Fibroblast of gingiva (primary cell): ENCODE data around the gene BTBD9.
"Not testable (repeated sequence)": the region's sequence is repeated elsewhere in the genome, so short reads cannot be mapped to it uniquely, and the experiment has no call there.

Source experiments
- DNase-seq: peaks from one replicate; pipeline ENCODE4 v3.0.0-alpha.2; 2011; ENCODE audit warnings: low read depth

The BTBD9 gene

GRCh38 chr6:38387461-38387860 is 252.3 kb downstream of the BTBD9 start:
- no peak for DNase-seq

- no peak for DNase-seq
Measured at GRCh38 chr6:38378801-38379200, 260.9 kb downstream of the BTBD9 start.

- DNase-seq: no peak
Measured at GRCh38 chr6:38375937-38376336, 263.8 kb downstream of the BTBD9 start.

GRCh38 chr6:38375341-38375740 is 264.4 kb downstream of the BTBD9 start:
- no peak for DNase-seq

GRCh38 chr6:38371881-38372280 is 267.8 kb downstream of the BTBD9 start:
- DNase-seq: no peak

- DNase-seq: peak; percentile 56
Measured at GRCh38 chr6:38370653-38371601, 268.8 kb downstream of the BTBD9 start.

- no peak for DNase-seq
Measured at GRCh38 chr6:38367231-38367630, 272.5 kb downstream of the BTBD9 start.

- DNase-seq: no peak
Measured at GRCh38 chr6:38366234-38366633, 273.5 kb downstream of the BTBD9 start.

GRCh38 chr6:38364775-38365174 is 275.0 kb downstream of the BTBD9 start:
- no peak for DNase-seq

- DNase-seq: no peak
Measured at GRCh38 chr6:38364127-38364526, 275.6 kb downstream of the BTBD9 start.

GRCh38 chr6:38355519-38355918 is 284.2 kb downstream of the BTBD9 start:
- DNase-seq: no peak

GRCh38 chr6:38354905-38355304 is 284.8 kb downstream of the BTBD9 start:
- DNase-seq: no peak

- DNase-seq: no peak
Measured at GRCh38 chr6:38354037-38354381, 285.7 kb downstream of the BTBD9 start.

GRCh38 chr6:38353310-38354036 is 286.3 kb downstream of the BTBD9 start:
- peak; percentile 47 for DNase-seq

GRCh38 chr6:38352636-38353035 is 287.1 kb downstream of the BTBD9 start:
- DNase-seq: no peak

GRCh38 chr6:38350942-38351341 is 288.8 kb downstream of the BTBD9 start:
- DNase-seq: peak; percentile 66

GRCh38 chr6:38350220-38350619 is 289.5 kb downstream of the BTBD9 start:
- DNase-seq: no peak

GRCh38 chr6:38349795-38350194 is 289.9 kb downstream of the BTBD9 start:
- DNase-seq: peak; percentile 65

- no peak for DNase-seq
Measured at GRCh38 chr6:38349221-38349620, 290.5 kb downstream of the BTBD9 start.

GRCh38 chr6:38348371-38348770 is 291.4 kb downstream of the BTBD9 start:
- no peak for DNase-seq

GRCh38 chr6:38347829-38348228 is 291.9 kb downstream of the BTBD9 start:
- not testable (repeated sequence) for DNase-seq

- peak; percentile 85 for DNase-seq
Measured at GRCh38 chr6:38346291-38347079, 293.2 kb downstream of the BTBD9 start.
